Skeletal muscle cell (primary cell): ENCODE data around the gene ZDHHC21.
"Not testable (repeated sequence)": the region's sequence is repeated elsewhere in the genome, so short reads cannot be mapped to it uniquely, and the experiment has no call there.

Experiments used
- DNase-seq: peaks from one replicate; pipeline ENCODE4 v3.0.0-alpha.2; 2010; ENCODE audit warnings: low read depth
- H3K4me3 ChIP-seq: 2 replicates; pipeline ENCODE4 v1.5.1; 2011; ENCODE audit warnings: low read depth, mild to moderate bottlenecking, control low read depth, low read length, moderate library complexity

The ZDHHC21 gene

DNA sequence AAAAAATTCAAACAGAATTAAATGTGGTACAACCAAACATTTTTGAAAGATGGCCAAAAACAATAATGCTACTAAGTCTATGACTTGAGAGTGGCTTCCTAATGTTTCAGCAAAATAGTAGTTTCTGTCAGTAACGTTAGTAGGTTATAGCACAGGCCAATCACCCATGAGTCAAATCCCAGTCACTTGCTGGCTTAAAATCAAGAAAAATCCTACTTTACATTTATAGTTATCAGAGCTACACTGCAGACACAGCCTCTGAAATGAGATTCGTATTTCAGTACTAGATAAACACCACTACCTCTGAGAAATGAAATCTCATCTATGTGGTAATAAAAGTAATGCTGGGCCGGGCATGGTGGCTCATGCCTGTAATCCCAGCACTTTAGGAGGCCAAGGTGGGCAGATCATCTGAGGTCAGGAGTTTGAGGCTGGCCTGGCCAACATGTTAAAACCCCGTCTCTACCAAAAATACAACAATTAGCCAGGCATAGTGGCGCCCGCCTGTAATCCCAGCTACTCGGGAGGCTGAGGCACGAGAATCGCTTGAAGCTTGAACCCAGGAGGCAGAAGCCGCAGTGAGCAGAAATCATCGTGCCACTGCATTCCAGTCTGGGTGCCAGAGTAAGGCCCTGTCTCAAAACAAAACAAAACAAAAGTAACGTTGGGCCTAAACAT, 6.1 kb downstream of the ZDHHC21 start:
- DNase-seq: peak; percentile 85
- no peak overlapping the region for H3K4me3 ChIP-seq

DNA sequence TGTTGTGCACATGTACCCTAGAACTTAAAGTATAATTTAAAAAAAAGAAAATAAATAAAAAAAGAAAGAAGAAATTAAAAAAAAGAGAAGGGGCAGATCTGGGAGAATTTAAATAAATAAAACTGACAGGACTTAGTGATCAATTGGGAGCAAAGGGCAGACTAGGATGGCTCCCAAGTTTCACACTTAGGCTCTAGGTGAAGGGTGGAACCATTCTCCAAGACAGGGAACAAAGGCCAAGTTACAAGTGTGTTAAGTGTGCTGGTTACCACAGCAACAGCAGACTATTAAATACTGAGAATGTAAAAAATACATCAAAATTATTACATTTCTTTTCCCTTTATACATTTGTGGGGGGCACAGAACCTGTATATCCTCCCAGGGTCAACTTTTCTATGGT, 7.1 kb downstream of the ZDHHC21 start:
- DNase-seq: no peak
- H3K4me3 ChIP-seq: no peak overlapping the region

DNA sequence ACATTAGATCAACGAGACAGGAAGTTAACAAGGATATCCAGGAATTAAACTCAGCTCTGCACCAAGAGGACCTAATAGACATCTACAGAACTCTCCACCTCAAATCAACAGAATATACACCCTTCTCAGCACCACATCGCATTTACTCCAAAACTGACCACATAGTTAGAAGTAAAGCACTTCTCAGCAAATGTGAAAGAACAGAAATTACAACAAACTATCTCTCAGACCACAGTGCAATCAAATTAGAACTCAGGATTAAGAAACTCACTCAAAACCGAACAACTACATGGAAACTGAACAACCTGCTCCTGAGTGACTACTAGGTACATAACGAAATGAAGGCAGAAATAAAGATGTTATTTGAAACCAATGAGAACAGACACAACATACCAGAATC, 10.6 kb downstream of the ZDHHC21 start:
- not testable (repeated sequence) for DNase-seq, H3K4me3 ChIP-seq

DNA sequence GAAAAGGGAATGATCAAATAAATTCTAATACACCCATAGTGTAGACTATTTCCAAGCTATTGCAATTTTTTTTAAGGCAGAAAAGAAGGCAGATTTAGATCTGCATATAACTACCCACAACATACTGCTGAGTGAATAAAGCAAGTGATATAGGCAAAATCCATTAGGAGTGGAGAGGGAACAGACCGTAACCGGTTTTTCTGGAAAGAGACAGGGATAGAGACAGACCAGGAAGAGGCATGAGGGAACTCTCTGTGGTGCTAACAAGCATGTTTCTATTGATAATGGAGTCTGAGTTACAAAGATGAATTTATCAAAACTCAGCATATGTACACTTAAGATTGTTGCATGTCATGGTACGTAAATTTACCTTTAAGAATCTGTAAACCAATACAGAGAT, 14.5 kb downstream of the ZDHHC21 start:
- no peak for DNase-seq
- H3K4me3 ChIP-seq: no peak overlapping the region

DNA sequence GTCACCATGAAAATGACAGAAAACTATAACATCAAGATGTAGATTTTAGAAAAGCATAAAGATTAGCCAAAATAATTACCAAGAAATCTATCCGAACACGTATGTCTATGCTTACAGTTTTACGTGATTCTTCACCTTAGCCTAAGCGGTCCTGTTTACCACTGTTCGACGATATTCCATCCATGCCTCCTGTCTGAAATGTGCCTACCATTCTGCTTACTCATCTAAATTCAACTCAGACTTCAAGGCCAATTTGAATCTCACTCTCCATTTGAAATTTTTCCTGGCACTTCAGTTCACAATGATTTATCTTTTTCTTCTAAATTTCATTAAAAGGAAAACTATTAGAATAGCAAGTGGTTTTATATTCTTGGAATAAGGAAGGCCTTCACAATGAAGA, 15.4 kb downstream of the ZDHHC21 start:
- no peak overlapping the region for H3K4me3 ChIP-seq
- no peak for DNase-seq

DNA sequence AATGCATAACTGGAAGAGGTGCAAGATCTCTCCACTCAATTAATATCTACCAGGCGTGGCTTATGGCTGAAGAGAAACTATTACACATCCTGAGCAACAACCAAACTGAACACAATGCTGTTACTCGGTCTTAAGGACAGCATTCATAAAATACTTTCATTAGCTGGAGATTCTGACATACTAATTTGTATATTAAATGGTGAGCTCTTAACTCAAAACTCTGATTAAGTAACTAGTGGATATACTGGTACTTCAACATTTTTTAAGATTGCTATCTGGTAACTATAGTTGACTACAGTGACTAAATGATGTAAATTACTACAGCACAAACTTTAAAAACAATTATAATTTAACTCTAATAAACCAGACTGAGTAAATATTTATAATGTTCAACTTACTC, 15.8 kb downstream of the ZDHHC21 start:
- DNase-seq: no peak
- no peak overlapping the region for H3K4me3 ChIP-seq

DNA sequence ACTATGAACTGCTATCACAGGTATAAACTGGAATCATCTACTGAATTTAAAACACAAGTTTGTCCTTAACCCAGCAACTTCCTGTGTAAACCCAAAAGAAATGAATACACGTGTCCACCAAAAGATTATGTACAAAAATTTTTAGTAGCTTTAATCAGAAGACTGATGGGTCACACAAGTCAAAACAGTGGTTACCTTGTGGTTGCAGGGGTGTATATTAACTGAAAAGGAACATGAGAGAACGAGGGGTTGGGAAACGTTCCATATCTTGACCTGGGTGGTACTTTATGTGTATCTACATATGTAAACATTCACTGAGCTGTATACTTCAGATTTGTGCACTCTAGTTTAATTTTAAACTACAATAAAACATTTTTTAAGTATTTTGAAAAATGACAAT, 18.6 kb downstream of the ZDHHC21 start:
- no peak for DNase-seq
- H3K4me3 ChIP-seq: no peak overlapping the region

DNA sequence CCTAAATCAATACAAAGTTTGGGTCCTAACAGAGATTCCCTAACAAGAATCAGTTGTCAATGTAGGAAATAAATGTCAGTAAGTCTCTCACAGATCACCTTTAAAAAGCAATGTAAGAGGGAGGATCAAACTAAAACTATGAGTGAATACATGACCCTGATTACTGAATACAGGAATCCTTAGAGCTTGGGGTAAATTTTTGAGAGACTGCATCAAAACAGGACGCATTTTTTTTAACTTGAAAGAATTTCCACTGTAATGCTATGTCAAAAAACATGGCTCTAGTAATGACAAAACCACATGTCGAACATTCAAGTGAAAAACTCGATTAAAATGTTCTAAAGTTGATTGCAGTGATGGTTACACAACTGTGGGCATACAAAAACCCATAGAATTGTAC, 21.9 kb downstream of the ZDHHC21 start:
- no peak for DNase-seq
- no peak overlapping the region for H3K4me3 ChIP-seq

DNA sequence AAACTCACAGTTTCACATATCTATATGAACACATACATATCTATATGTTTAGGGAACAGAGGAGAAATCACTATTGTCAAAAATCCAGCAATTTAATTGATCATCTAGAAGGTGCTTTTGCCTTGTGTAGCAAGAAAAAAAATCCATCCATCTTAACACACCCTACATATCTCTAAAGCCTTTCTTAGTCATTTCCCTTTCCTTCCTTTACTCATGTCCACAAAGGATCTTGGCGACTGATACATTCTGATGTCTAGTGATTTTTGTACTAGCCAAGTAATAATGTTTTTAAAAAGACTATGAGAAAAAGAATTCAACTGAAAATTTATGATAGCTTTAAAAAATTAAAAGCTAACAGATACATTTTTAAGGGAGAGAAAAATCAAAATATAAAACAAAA, 22.5 kb downstream of the ZDHHC21 start:
- DNase-seq: no peak

DNA sequence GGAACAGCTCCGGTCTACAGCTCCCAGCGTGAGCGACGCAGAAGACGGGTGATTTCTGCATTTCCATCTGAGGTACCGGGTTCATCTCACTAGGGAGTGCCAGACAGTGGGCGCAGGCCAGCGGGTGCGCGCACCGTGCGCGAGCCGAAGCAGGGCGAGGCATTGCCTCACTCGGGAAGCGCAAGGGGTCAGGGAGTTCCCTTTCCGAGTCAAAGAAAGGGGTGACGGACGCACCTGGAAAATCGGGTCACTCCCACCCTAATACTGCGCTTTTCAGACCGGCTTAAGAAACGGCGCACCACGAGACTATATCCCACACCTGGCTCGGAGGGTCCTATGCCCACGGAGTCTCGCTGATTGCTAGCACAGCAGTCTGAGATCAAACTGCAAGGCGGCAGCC, 29.2 kb downstream of the ZDHHC21 start:
- not testable (repeated sequence) for DNase-seq

More for the DNA sequence above, 22.5 kb downstream of the ZDHHC21 start:
- no peak overlapping the region for H3K4me3 ChIP-seq

DNA sequence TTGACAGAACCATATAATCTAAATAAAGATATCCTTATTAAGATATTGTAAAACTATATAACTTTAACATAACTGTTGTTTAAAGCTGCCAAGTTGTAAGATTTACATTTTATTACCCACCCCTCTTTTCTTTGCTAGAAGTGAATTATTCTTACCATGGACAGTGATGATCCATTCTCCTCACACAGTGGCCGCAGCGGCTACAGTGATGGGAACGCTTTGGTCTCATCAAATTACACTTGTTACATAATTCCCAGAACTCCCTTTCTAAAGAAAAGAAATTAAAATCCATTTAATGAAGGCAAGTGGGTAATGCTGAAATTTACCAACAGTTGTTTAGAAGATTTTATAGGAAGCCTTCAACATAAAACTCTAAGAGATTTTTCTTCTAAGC, 31.2 kb downstream of the ZDHHC21 start:
- no peak for DNase-seq
- H3K4me3 ChIP-seq: no peak overlapping the region

More for the DNA sequence above, 29.2 kb downstream of the ZDHHC21 start:
- not testable (repeated sequence) for H3K4me3 ChIP-seq

DNA sequence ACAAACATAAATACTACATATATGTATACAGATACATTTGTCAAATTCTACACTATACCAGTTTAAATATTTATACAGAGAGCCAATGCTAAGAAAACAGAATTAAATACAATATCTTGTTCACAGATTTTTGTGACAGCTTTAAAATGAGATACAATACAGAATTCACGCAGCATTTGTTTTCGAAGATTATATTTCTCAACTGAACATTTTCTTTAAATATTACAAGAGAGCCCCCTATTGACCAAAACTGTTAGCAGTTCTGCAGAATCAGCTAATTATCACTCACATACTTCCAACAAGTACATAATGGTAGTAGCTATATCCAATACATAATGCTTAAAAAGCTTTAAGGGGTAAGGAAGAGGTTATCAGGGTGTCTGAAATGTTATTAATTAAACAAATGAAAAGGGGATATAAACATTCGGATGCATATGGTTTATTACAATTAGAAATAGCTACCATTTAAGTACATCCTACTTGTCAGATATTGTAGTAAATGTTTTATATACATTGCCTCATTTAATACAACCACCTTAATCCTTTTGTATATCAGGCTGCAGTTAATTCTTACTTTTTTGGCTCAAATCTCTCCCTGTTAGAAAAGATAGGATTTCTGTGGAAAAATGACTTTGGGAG, 31.7 kb downstream of the ZDHHC21 start:
- no peak overlapping the region for H3K4me3 ChIP-seq
- no peak for DNase-seq

DNA sequence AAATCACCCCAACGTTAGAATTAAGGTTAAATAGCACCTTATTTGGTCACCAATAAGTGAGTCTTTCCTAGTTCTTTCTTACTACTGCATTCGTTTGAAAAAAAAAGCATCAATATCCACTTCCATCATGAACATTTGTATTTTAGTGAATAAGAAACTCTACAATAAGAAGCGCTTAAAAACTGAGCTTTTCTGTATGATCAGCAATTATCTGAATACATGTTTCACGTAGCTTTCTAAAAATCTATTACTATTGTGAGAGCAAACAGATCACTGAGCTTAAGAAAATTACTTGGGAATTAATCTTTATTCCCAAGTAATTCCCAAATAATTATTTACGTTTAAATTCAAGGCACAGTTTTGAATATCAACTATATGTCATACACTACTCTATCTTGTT, 32.5 kb downstream of the ZDHHC21 start:
- H3K4me3 ChIP-seq: no peak overlapping the region

DNA sequence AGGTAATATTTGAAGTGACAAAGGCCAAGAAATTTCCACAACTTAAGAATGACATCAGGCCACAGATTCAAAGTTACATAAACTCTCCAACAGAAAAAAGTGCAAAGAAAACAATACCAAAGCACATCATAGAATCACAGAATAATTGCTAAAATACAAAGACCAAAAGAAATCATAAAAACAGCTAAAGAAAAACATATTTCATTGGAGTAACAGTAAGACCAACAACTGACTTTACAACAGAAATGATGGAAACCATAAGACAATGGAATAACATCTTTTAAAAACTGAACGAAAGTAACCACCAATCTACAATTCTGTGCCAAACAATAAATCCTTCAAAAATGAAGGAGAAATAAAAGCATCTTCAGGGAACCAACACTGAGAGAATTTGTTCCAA, 38.3 kb downstream of the ZDHHC21 start:
- no peak for DNase-seq
- no peak overlapping the region for H3K4me3 ChIP-seq

More for the DNA sequence above, 32.5 kb downstream of the ZDHHC21 start:
- DNase-seq: no peak

DNA sequence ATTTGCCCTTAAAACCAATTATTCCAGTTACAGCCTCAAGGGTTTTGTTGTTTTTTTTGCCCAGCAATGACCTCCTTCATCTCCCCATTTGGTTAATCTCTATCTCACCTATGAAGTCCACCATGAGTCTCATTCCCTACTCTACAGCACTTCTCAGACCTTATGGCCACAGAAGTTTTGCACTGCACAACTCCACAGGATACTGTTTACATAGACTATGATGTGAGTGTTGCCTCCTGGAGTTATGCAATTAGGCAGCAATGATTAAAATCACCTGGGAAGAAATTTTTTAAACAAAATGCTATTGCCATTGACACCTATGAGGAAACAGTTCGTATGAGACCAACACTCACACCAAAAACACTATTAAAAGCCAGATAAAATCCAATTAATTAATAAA, 39.7 kb downstream of the ZDHHC21 start:
- H3K4me3 ChIP-seq: no peak overlapping the region
- no peak for DNase-seq

DNA sequence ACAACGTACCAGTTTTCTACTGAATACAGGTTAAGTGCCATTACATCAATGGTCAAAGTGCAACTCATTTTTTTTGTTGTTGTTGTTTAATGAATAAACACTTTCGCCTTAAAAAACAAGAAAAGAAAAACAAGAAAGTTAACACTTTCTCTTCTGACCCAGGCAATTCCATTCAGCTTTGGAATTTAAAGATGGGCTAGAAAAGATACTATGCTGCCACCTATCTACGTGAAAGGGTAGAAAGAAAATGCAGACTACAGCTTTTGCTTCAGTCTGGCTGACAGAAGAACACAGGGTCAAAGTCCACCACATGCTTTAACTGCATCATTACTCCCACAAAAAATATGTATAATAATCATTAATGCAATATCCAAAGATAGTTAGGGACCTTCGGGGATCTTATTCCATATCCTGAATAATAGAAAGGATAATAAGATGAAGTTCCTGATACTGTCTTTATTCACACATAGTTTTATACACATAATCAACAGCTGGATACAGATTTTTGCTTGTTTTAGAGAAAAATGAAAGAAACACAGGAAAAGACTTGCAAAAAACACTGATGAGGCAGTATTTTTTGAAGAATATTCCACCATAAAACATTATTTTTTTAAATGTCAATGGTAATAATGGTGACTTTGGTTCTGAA, 40.4 kb downstream of the ZDHHC21 start:
- H3K4me3 ChIP-seq: no peak overlapping the region
- DNase-seq: no peak

DNA sequence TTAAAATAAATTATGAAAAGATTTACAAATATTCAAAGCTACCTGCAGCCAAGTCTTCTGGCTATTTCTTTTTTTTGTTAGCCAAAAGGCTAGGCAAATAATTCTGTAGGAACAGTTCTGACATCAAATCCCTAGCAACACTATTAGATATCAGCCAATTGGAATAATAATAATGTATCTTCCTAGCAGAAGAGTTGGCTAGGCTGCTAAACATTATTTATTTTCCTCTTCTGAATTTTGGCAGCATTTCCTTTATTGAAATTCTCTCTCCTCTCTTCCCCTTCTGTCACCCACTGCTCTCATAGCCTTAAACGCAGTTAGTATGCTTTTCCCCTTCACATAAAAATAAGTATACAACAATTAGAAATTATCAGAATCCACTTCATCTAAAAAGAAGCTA, 42.6 kb downstream of the ZDHHC21 start:
- H3K4me3 ChIP-seq: no peak overlapping the region
- DNase-seq: no peak

DNA sequence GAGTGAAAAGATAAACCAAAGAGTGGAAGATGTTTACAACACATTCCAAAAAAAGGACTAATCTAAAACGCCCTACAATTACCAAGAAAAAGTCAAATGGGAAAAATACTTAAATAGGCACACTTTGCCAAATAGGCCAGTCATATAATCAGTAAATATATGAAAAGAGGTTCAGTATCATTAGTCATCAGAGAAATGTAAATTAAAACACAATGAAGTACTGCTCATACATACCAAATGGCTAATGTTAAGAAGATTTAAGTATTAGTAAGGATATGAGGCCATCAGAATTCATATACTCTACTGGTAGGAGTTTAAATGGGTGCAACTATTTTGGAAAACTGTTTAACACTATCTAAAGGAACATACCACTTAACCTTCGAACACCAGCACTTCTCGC, 47.6 kb downstream of the ZDHHC21 start:
- DNase-seq: no peak
- no peak overlapping the region for H3K4me3 ChIP-seq

DNA sequence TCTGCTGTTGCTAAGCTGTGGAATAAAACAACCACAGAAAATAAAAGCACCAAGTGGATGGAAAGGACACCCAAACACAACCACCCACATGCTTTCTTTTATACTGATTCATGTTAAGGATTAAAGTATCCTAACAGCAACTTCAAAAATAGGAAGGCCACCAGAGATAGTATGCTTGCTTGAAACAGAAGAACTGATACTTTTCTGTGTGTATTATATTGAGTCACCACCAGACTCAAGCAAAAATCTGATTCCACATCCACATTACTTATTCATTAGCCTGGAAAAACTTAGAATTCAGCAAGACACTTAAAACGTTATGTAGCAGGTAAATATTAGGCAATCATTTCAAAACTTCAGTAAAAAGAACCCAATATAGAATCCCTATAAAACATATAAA, 52.3 kb downstream of the ZDHHC21 start:
- no peak for DNase-seq
- no peak overlapping the region for H3K4me3 ChIP-seq

DNA sequence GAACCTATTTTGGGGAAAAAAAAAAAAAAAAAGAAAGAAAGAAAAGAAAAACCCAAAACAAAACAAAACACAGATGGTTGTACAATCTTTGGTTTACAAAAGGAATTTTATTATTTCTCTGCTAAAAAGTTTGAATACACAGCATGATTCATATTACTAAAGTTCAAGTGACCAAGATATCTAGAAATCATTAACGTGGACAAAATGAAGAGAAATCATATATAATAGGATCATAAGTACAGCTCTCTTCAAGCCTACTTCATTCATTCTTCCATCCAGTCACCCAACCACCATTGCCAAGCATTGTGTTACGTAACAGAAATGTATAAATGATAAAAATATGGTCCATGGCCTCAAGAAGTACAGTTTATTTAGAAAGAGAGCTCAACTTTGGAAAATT, 52.9 kb downstream of the ZDHHC21 start:
- no peak overlapping the region for H3K4me3 ChIP-seq

More for the DNA sequence above, 52.9 kb downstream of the ZDHHC21 start:
- DNase-seq: no peak
